Muscle of leg (tissue), 11 donors: ENCODE measurements around the gene GNAL. TPM values are rescaled to one million over a fixed set of nuclear protein-coding genes. Genes with fewer than 3 reads are reported as not detected.
A peak's percentile ranks its signal among the peaks of the same experiment; 100 is the strongest.

Experiments used
- DNase-seq: peaks from one replicate; pipeline ENCODE4 v3.0.0; 2013
- H3K27ac ChIP-seq: one replicate; pipeline ENCODE4 v1.5.1; 2013; ENCODE audit warnings: mild to moderate bottlenecking, low read length, control low read depth
- H3K27me3 ChIP-seq: one replicate; pipeline ENCODE4 v1.6.1; 2013; ENCODE audit warnings: low read length; ENCODE audit not compliant: control insufficient read depth, insufficient read depth
- H3K36me3 ChIP-seq: one replicate; pipeline ENCODE4 v1.6.1; 2013; ENCODE audit warnings: low read length; ENCODE audit not compliant: control insufficient read depth, insufficient read depth
- H3K4me1 ChIP-seq: one replicate; pipeline ENCODE4 v1.6.1; 2013; ENCODE audit warnings: low read length; ENCODE audit not compliant: control insufficient read depth, insufficient read depth
- H3K4me3 ChIP-seq: one replicate; pipeline ENCODE4 v1.5.1; 2013; ENCODE audit warnings: low read length, control low read depth
- H3K9me3 ChIP-seq: replicated peaks from 2 replicates; pipeline ENCODE4 v1.6.1; 2013; ENCODE audit warnings: low read depth, low read length; ENCODE audit not compliant: control insufficient read depth
- WGBS: methylation state at CpG from one replicate; pipeline ENCODE4 v1.1.5; 2013; ENCODE audit warnings: missing lambda C conversion rate; ENCODE audit not compliant: insufficient coverage; 5-methylcytosine and 5-hydroxymethylcytosine counted together
- polyA plus RNA-seq, 8 donors: library from polyadenylated mRNA; unstranded; fragments of 120-200 nt; gene quantifications; one replicate each; pipeline versions ENCODE4 v1.2.1 to v1.2.3, GENCODE V29; 2013; ENCODE audit warnings: inconsistent platforms in 1 of 8, low replicate concordance in 1 of 8; ENCODE audit not compliant: insufficient read length in 8 of 8, insufficient read depth in 1 of 8
- total RNA-seq: library from RNA; stranded (reverse); fragments of 120-200 nt; gene quantifications from one replicate; pipeline ENCODE4 v1.2.4, GENCODE V29; 2013

Gene GNAL
- total and polyA plus RNA-seq, 9 donors, result 1.2 to 2.4 (median 1.7) TPM

DNA sequence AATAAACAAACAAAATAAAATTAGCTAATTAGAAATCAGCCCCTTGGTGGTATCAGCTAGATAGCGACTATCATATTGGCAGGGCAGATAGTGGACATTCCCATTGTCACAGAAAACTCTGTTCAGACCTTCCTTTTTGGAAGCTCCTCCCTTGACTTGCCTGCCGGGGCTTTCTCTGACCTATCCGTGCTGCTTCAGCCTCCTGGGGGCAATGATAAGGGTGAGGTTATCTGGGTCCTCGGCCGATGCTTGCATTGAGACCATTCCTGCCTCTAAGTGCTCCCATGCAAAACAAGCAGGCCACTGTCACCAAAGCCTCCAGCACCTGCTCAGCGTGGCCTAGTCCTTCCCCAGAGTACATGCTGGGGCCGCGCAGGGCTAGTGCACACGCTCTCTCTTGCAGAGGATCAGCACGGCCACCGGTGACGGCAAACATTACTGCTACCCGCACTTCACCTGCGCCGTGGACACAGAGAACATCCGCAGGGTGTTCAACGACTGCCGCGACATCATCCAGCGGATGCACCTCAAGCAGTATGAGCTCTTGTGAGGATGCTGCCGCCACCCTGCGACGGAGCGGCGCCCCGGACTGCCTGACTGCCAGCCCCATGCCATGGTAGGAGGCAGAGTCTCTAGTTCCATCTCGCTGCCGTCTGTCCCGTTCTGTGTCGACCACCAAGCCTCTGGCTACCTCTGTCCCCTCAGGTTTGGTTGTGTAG is 191.7 kb downstream of the GNAL start:
- no peak for DNase-seq
- no peaks in the 10 kb centered on the region for H3K27me3 ChIP-seq

DNA sequence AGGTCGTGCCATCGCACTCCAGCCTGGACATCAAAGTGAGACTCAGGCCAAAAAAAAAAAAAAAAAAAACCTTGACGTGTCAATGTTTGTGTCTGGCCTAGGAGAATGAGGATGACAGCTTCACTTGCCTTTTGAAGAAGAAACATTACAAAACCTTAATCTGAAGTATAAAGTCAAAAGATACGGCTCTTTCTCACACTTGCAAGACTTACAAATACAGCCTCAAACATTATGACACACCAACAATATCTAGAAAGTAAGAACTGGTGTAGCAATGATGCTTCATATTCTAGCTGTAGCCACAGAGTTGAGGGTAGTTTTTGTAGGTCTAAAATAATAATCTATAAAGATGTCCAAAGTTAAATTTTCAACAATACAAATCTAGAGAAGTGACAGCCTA is 193.6 kb downstream of the GNAL start:
- Histone ChIP-seq H3K27ac (no peak overlapping the region), H3K4me1 (no peaks in the 10 kb centered on the region), H3K27me3 (no peaks in the 10 kb centered on the region), H3K9me3 (no peaks in the 10 kb centered on the region), H3K4me3 (no peak overlapping the region), H3K36me3 (peaks cover 32% of the 10 kb centered on the region)
- 50% methylated on average over 2 of the region's 4 CpGs for WGBS
- no peak for DNase-seq

More for the DNA sequence above, 191.7 kb downstream of the GNAL start:
- H3K9me3 ChIP-seq, result no peaks in the 10 kb centered on the region
- no peak overlapping the region for H3K4me3 ChIP-seq
- peaks cover 23% of the 10 kb centered on the region for H3K36me3 ChIP-seq
- no peak overlapping the region for H3K27ac ChIP-seq
- 93% methylated on average over 26 of the region's 30 CpGs for WGBS
- no peaks in the 10 kb centered on the region for H3K4me1 ChIP-seq

DNA sequence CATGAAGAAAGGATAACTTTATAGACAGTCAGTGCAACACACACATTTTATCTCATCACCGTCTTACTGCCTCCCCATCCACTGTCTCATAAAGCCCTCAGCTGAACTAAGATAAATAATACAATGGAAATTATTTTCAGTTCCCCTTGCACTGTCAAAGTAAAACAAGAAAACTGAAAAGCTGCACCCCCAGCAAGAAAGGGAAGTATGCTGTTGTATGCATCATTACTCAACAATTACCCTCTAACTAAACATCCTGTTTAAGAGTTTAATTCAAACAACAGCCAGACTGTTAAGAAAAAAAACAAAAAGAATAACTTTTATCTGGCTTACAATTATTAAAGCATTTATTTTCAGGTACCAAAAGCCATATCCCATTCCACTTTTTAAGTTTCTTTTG is 194.1 kb downstream of the GNAL start:
- no CpG with 5 or more reads among the region's 1 CpG for WGBS
- no peaks in the 10 kb centered on the region for H3K9me3 ChIP-seq
- H3K27ac ChIP-seq, result no peak overlapping the region
- no peaks in the 10 kb centered on the region for H3K4me1 ChIP-seq
- H3K36me3 ChIP-seq, result peaks cover 37% of the 10 kb centered on the region
- no peaks in the 10 kb centered on the region for H3K27me3 ChIP-seq
- no peak overlapping the region for H3K4me3 ChIP-seq
- DNase-seq, result peak; percentile 50

DNA sequence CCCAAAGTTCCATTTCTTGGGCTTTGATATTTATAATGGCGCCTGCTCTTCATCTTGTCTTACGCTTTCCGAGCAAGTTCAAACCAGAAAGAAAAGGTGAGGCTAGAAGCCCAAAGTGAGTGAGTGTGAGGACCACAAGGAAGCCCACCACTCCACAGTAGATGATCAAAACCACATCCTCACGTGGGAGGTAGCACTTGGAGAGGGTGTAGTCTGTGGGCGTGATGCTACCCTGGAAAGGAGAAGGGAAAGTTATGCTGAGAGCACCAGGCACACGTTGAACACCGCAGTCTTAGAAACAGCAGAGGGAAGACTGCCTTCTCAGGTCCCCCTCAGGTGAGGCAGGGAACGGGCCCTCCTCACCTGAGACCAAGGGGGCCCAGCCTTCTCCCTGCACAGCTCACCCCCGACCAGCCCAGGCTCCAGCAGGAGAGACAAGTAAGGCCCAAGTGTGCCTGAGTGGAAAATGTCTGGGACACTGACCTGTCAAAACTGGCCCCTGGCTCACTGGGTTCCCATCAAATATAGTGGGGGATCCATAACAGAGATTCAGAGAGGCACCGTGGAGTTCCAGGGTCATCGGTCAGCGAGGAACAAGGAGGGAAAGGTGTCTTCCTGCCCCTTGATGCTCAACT is 195.4 kb downstream of the GNAL start:
- WGBS, result 78% methylated on average over 5 of the region's 12 CpGs
- Histone ChIP-seq H3K4me3 (no peak overlapping the region), H3K27ac (no peak overlapping the region), H3K9me3 (no peaks in the 10 kb centered on the region), H3K36me3 (peaks cover 46% of the 10 kb centered on the region), H3K27me3 (no peaks in the 10 kb centered on the region), H3K4me1 (no peaks in the 10 kb centered on the region)
- DNase-seq, result no peak

- no peak overlapping the region for H3K4me3 ChIP-seq
- H3K9me3 ChIP-seq, result no peaks in the 10 kb centered on the region
- peak; percentile 15 for DNase-seq
- no peak overlapping the region for H3K27ac ChIP-seq
- 86% methylated on average over 11 of the region's 22 CpGs for WGBS
- H3K4me1 ChIP-seq, result no peaks in the 10 kb centered on the region
- H3K27me3 ChIP-seq, result no peaks in the 10 kb centered on the region
- peaks cover 48% of the 10 kb centered on the region for H3K36me3 ChIP-seq
These were observed 196.3 kb downstream of the GNAL start for GRCh38 chr18:11885278-11885947.

GRCh38 chr18:11886577-11887110 is 197.6 kb downstream of the GNAL start:
- H3K4me3 ChIP-seq, result no peak overlapping the region
- WGBS, result 65% methylated on average over 14 of the region's 19 CpGs
- no peaks in the 10 kb centered on the region for H3K27me3 ChIP-seq
- no peaks in the 10 kb centered on the region for H3K9me3 ChIP-seq
- DNase-seq, result no peak
- no peak overlapping the region for H3K27ac ChIP-seq
- H3K4me1 ChIP-seq, result no peaks in the 10 kb centered on the region
- H3K36me3 ChIP-seq, result peaks cover 47% of the 10 kb centered on the region

DNA sequence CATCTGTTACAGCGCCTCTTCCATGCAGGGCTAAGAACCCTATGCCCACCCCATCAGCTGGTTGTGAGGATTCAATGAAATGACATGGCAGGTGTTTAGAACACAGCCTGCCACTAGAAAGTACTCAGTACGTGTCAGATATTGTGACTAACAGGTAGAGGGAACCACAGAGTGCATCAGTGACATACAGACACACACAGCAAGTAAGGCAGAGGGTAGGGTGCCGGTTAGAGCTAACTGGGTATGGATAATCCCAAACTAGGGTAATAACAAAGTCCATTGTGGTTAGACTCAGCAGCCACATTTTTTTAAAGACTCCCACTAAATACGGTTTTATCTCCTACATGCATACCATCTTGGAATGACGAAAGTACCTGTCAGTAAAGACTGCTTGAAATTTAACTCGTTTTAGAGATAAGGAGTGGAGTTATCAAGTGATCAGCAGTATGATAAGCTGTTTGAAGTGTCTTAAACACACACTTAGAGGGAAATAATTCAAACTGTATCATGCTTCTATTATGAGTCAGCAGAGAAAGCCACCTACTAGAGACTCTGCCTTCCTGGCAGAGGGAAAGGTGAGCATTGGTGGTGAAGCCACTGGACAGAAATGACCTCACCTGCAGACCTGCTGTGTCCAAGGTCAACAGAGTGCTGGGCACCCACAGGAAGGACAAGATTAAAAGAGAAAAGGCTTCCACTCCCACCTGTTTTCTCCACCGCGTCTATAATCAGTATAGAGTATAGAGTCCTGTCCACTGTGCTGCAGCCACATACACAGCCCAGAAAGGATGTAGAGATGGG is 198.5 kb downstream of the GNAL start:
- H3K27ac ChIP-seq, result no peak overlapping the region
- H3K27me3 ChIP-seq, result no peaks in the 10 kb centered on the region
- no peaks in the 10 kb centered on the region for H3K9me3 ChIP-seq
- DNase-seq, result no peak
- H3K4me3 ChIP-seq, result no peak overlapping the region
- H3K4me1 ChIP-seq, result no peaks in the 10 kb centered on the region
- no CpG with 5 or more reads among the region's 8 CpGs for WGBS
- H3K36me3 ChIP-seq, result peaks cover 49% of the 10 kb centered on the region

GRCh38 chr18:11888726-11889125 is 199.7 kb downstream of the GNAL start:
- H3K4me3 ChIP-seq, result no peak overlapping the region
- H3K27me3 ChIP-seq, result no peaks in the 10 kb centered on the region
- H3K36me3 ChIP-seq, result peaks cover 56% of the 10 kb centered on the region
- DNase-seq, result no peak
- no peaks in the 10 kb centered on the region for H3K9me3 ChIP-seq
- no peaks in the 10 kb centered on the region for H3K4me1 ChIP-seq
- no CpG with 5 or more reads among the region's 2 CpGs for WGBS
- H3K27ac ChIP-seq, result no peak overlapping the region

DNA sequence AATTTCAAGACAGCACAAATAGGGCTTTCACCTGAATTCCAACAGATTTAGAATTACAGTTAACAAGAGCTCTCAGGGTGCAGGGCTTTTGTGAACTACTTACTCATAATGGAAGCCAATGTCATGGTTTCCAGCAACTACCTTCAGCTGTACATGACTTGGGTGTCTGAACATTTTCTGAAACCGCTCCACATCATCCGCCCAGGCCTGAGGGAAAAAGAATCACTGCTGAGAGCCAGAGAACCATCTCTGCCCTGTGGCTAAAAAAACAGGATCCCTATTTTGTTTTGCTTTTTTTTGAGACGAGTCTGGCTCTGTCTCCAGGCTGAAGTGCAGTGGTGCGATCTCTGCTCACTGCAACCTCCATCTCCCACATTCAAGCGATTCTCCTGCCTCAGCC is 200.2 kb downstream of the GNAL start:
- Histone ChIP-seq H3K27ac (no peak overlapping the region), H3K4me1 (no peaks in the 10 kb centered on the region), H3K9me3 (no peaks in the 10 kb centered on the region), H3K27me3 (no peaks in the 10 kb centered on the region), H3K36me3 (peaks cover 52% of the 10 kb centered on the region), H3K4me3 (no peak overlapping the region)
- WGBS, result 100% methylated on average over 2 of the region's 5 CpGs
- no peak for DNase-seq
